ENCODE data around the gene CCDC127. TPM values are rescaled to one million over a fixed set of nuclear protein-coding genes. Genes with fewer than 3 reads are reported as not detected.
"Not testable (repeated sequence)": the region's sequence is repeated elsewhere in the genome, so short reads cannot be mapped to it uniquely, and the experiment has no call there.

The CCDC127 gene
- total RNA-seq, 2 experiments from 2014 or later: 5.6 to 6.5 TPM

- H3K9me3 Mint-ChIP-seq, DNase-seq, POLR2A ChIA-PET, CTCF ChIA-PET, H3K4me3 Mint-ChIP-seq, H3K27me3 Mint-ChIP-seq: not testable (repeated sequence)
- H3K27ac Mint-ChIP-seq: peak overlapping the region; percentile 54
- H3K36me3 Mint-ChIP-seq (ENCODE audit: low read depth): peaks cover 73% of the 10 kb centered on the region
- H3K4me1 Mint-ChIP-seq: peaks cover 18% of the 10 kb centered on the region
These were observed 33.1 kb upstream of the CCDC127 start for GRCh38 chr5:251016-251415.

- H3K27ac Mint-ChIP-seq, DNase-seq, POLR2A ChIA-PET, H3K4me3 Mint-ChIP-seq, H3K9me3 Mint-ChIP-seq, CTCF ChIA-PET, H3K27me3 Mint-ChIP-seq: not testable (repeated sequence)
- Mint-ChIP-seq H3K4me1 (peaks cover 18% of the 10 kb centered on the region), H3K36me3 (ENCODE audit: low read depth) (peaks cover 74% of the 10 kb centered on the region)
These were observed 32.4 kb upstream of the CCDC127 start for GRCh38 chr5:250396-250795.

GRCh38 chr5:245717-246116 lies 27.8 kb upstream of the CCDC127 start:
- CTCF ChIA-PET, H3K4me3 Mint-ChIP-seq, H3K27ac Mint-ChIP-seq, H3K9me3 Mint-ChIP-seq, POLR2A ChIA-PET, DNase-seq, H3K27me3 Mint-ChIP-seq: not testable (repeated sequence)
- Mint-ChIP-seq H3K4me1 (peaks cover 12% of the 10 kb centered on the region), H3K36me3 (ENCODE audit: low read depth) (peaks cover 78% of the 10 kb centered on the region)

- peaks cover 75% of the 10 kb centered on the region for H3K36me3 Mint-ChIP-seq (ENCODE audit: low read depth)
- H3K4me1 Mint-ChIP-seq: peaks cover 11% of the 10 kb centered on the region
- DNase-seq, H3K9me3 Mint-ChIP-seq, H3K4me3 Mint-ChIP-seq, CTCF ChIA-PET, H3K27me3 Mint-ChIP-seq: not testable (repeated sequence)
- H3K27ac Mint-ChIP-seq: peak overlapping the region; percentile 41
- POLR2A ChIA-PET: interaction anchor here (1.1 kb wide), 1 partner anchor 24 kb away, joined by 3 read pairs; no protein-coding TSS in a partner anchor
These were observed 25.9 kb upstream of the CCDC127 start for GRCh38 chr5:243683-244367.

- peaks cover 11% of the 10 kb centered on the region for H3K4me1 Mint-ChIP-seq
- H3K4me3 Mint-ChIP-seq, CTCF ChIA-PET, H3K27me3 Mint-ChIP-seq, POLR2A ChIA-PET, H3K9me3 Mint-ChIP-seq, H3K27ac Mint-ChIP-seq, DNase-seq: not testable (repeated sequence)
- H3K36me3 Mint-ChIP-seq (ENCODE audit: low read depth): peaks cover 59% of the 10 kb centered on the region
These were observed 23.2 kb upstream of the CCDC127 start for GRCh38 chr5:241045-241669.

GRCh38 chr5:240550-240949 lies 22.6 kb upstream of the CCDC127 start:
- H3K9me3 Mint-ChIP-seq, DNase-seq, H3K4me3 Mint-ChIP-seq, H3K27me3 Mint-ChIP-seq, H3K27ac Mint-ChIP-seq, CTCF ChIA-PET, POLR2A ChIA-PET: not testable (repeated sequence)
- Mint-ChIP-seq H3K36me3 (ENCODE audit: low read depth) (peaks cover 58% of the 10 kb centered on the region), H3K4me1 (peaks cover 11% of the 10 kb centered on the region)

- POLR2A ChIA-PET, H3K27me3 Mint-ChIP-seq, H3K4me1 Mint-ChIP-seq, H3K9me3 Mint-ChIP-seq, H3K4me3 Mint-ChIP-seq, DNase-seq, H3K27ac Mint-ChIP-seq, CTCF ChIA-PET: not testable (repeated sequence)
- peaks cover 65% of the 10 kb centered on the region for H3K36me3 Mint-ChIP-seq (ENCODE audit: low read depth)
These were observed 20.0 kb upstream of the CCDC127 start for GRCh38 chr5:237931-238330.

GRCh38 chr5:235527-235926 lies 17.6 kb upstream of the CCDC127 start:
- H3K27me3 Mint-ChIP-seq, H3K9me3 Mint-ChIP-seq, DNase-seq, CTCF ChIA-PET, H3K4me1 Mint-ChIP-seq, H3K4me3 Mint-ChIP-seq, H3K27ac Mint-ChIP-seq: not testable (repeated sequence)
- POLR2A ChIA-PET: interaction anchor here (3.0 kb wide), 1 partner anchor 16 kb away, joined by 13 read pairs; no protein-coding TSS in a partner anchor
- peaks cover 63% of the 10 kb centered on the region for H3K36me3 Mint-ChIP-seq (ENCODE audit: low read depth)

GRCh38 chr5:234450-234849 lies 16.5 kb upstream of the CCDC127 start:
- H3K9me3 Mint-ChIP-seq: no peaks in the 10 kb centered on the region
- no peak overlapping the region for H3K27ac Mint-ChIP-seq
- ChIA-PET CTCF (no interaction called here), POLR2A (interaction anchor here (3.0 kb wide), 1 partner anchor 15 kb away, joined by 13 read pairs; no protein-coding TSS in a partner anchor)
- peaks cover 1% of the 10 kb centered on the region for H3K4me1 Mint-ChIP-seq
- H3K36me3 Mint-ChIP-seq (ENCODE audit: low read depth): peaks cover 61% of the 10 kb centered on the region
- H3K4me3 Mint-ChIP-seq: no peak overlapping the region
- no peaks in the 10 kb centered on the region for H3K27me3 Mint-ChIP-seq
- no peak for DNase-seq

- H3K27ac Mint-ChIP-seq, H3K4me3 Mint-ChIP-seq, CTCF ChIA-PET, H3K27me3 Mint-ChIP-seq, POLR2A ChIA-PET, H3K4me1 Mint-ChIP-seq, H3K9me3 Mint-ChIP-seq, DNase-seq: not testable (repeated sequence)
- H3K36me3 Mint-ChIP-seq (ENCODE audit: low read depth): peaks cover 67% of the 10 kb centered on the region
These were observed 15.5 kb upstream of the CCDC127 start for GRCh38 chr5:233426-233825.

- no peaks in the 10 kb centered on the region for H3K9me3 Mint-ChIP-seq
- ChIA-PET POLR2A (interaction anchor here (1.3 kb wide), 1 partner anchor 12 kb away, joined by 3 read pairs; no protein-coding TSS in a partner anchor), CTCF (interaction anchor here (1.6 kb wide), 1 partner anchor 43 kb away, joined by 3 read pairs; no protein-coding TSS in a partner anchor)
- DNase-seq: no peak
- H3K27ac Mint-ChIP-seq: no peak overlapping the region
- no peak overlapping the region for H3K4me3 Mint-ChIP-seq
- peaks cover 1% of the 10 kb centered on the region for H3K4me1 Mint-ChIP-seq
- H3K27me3 Mint-ChIP-seq: no peaks in the 10 kb centered on the region
- peaks cover 70% of the 10 kb centered on the region for H3K36me3 Mint-ChIP-seq (ENCODE audit: low read depth)
These were observed 13.7 kb upstream of the CCDC127 start for GRCh38 chr5:231661-232060.

- H3K27ac Mint-ChIP-seq: no peak overlapping the region
- peaks cover 69% of the 10 kb centered on the region for H3K36me3 Mint-ChIP-seq (ENCODE audit: low read depth)
- peaks cover 1% of the 10 kb centered on the region for H3K4me1 Mint-ChIP-seq
- ChIA-PET POLR2A (no interaction called here), CTCF (interaction anchor here (1.6 kb wide), 1 partner anchor 42 kb away, joined by 3 read pairs; no protein-coding TSS in a partner anchor)
- no peak overlapping the region for H3K4me3 Mint-ChIP-seq
- no peaks in the 10 kb centered on the region for H3K9me3 Mint-ChIP-seq
- DNase-seq: no peak
- H3K27me3 Mint-ChIP-seq: no peaks in the 10 kb centered on the region
These were observed 12.8 kb upstream of the CCDC127 start for GRCh38 chr5:230711-231110.

- Mint-ChIP-seq H3K4me1 (peaks cover 4% of the 10 kb centered on the region), H3K36me3 (ENCODE audit: low read depth) (peaks cover 73% of the 10 kb centered on the region), H3K27me3 (no peaks in the 10 kb centered on the region), H3K9me3 (no peaks in the 10 kb centered on the region), H3K4me3 (no peak overlapping the region), H3K27ac (no peak overlapping the region)
- POLR2A ChIA-PET: no interaction called here
- DNase-seq: no peak
- CTCF ChIA-PET: no interaction called here
These were observed 10.9 kb upstream of the CCDC127 start for GRCh38 chr5:228886-229285.

GRCh38 chr5:227375-227774 lies 9.4 kb upstream of the CCDC127 start:
- POLR2A ChIA-PET, H3K9me3 Mint-ChIP-seq, DNase-seq, H3K4me3 Mint-ChIP-seq, H3K27ac Mint-ChIP-seq, CTCF ChIA-PET, H3K27me3 Mint-ChIP-seq: not testable (repeated sequence)
- Mint-ChIP-seq H3K4me1 (peaks cover 18% of the 10 kb centered on the region), H3K36me3 (ENCODE audit: low read depth) (peaks cover 71% of the 10 kb centered on the region)

Measured in activated CD4-positive, alpha-beta memory T cell treated with anti-CD3 and anti-CD28 coated beads, Interleukin-2, amount 10 ng/mL, durations not matched to agents 7 days and 5 days (primary cell).